HG03139 (cell line): ENCODE results near the gene RRN3.
"Not testable (repeated sequence)": the region's sequence is repeated elsewhere in the genome, so short reads cannot be mapped to it uniquely, and the experiment has no call there.

Experiments
- ATAC-seq: cut with Tn5 transposase; IDR thresholded peaks from one replicate; pipeline ENCODE4 v1.9.1; 2021; ENCODE audit not compliant: unreplicated experiment

RRN3 gene

GRCh38 chr16:15100372-15100987 lies 6.4 kb upstream of the RRN3 start:
- not testable (repeated sequence) for ATAC-seq

DNA sequence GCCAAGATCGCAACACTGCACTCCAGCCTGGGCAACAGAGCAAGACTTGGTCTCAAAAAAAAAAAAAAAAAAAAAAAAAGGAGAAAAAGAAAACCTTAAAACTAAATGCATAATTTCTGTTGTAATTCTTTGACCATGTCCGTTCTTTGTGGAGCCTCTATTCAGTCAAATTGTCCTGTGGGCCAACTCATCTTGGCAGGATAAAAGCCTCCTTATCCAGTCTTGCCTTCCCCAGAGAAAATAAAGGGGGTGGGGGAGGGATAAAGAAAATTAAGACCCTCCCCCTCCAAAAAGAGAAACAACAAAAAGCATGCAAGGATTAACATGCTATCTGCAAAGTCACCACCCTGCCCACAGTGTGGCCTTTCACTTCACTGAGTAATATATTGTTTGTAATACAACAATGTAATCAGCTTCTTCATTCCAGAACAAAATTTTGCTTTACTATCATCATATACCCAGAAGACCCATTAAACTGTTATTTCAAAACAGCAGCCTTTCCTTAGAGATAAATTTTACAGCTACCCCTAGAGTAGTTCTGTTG lies 5.4 kb upstream of the RRN3 start:
- not testable (repeated sequence) for ATAC-seq

DNA sequence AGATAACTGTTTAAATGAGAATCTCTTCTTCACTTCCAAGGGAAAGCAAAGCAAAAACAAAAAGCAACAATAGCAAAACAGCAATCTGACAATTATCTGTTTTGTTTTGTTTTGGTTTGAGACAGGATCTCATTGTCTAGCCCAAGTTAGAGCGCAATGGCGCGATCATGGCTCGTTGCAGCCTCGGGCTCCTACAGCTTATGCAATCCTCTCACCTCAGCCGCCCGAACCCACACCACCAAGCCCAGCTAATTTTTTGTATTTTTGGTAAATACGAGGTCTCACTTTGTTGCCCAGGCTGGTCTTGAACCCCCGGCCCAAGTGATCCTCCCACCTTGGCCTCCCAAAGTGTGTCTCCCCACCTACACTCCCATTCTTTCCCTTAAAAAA lies 2.5 kb upstream of the RRN3 start:
- ATAC-seq, result not testable (repeated sequence)

- ATAC-seq, result not testable (repeated sequence)
These were observed 509 bp downstream of the RRN3 start for GRCh38 chr16:15093571-15093954.

GRCh38 chr16:15090663-15091269 lies 3.3 kb downstream of the RRN3 start:
- not testable (repeated sequence) for ATAC-seq

GRCh38 chr16:15082788-15083187 lies 11.3 kb downstream of the RRN3 start:
- not testable (repeated sequence) for ATAC-seq

GRCh38 chr16:15080883-15081282 lies 13.2 kb downstream of the RRN3 start:
- ATAC-seq, result not testable (repeated sequence)

DNA sequence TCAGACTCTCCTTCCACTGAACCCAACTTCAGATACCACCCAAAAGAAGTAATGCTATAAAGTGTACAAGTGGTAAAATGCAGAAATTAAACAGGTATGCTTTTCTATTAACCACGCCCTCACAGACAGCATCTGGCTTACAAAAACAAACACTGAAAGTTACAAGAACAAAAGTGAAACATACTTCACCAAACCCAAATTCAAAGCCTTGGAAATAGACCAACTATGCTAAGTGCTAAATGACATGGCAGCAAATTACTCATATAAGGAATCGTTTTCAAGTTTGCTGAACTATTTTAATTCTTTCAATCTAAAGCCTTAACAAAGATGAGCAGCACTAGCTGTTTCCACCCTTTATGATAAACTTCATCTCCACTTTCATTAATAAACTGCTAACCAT lies 17.9 kb downstream of the RRN3 start:
- not testable (repeated sequence) for ATAC-seq

DNA sequence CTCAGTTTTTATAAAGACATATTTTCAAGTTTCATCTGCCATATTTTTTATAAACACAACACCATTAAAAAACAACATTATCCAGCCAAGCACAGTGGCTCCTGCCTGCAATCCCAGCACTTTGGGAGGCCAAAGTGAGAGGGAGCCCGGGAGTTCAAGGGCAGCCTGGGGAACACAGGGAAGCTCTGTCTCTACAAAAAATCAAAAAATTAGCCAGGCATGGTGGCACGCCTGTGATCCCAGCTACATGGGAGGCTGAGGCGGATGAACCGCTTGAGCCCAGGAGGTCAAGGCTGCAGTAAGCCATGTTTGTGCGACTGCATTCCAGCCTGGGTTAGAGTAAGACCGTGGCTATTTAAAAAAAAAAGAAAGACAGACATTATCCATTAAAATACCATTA lies 21.0 kb downstream of the RRN3 start:
- no peak for ATAC-seq

GRCh38 chr16:15071916-15072769 lies 21.9 kb downstream of the RRN3 start:
- not testable (repeated sequence) for ATAC-seq

GRCh38 chr16:15071013-15071412 lies 23.1 kb downstream of the RRN3 start:
- ATAC-seq, result not testable (repeated sequence)

GRCh38 chr16:15066690-15067089 lies 27.4 kb downstream of the RRN3 start:
- not testable (repeated sequence) for ATAC-seq

GRCh38 chr16:15065961-15066360 lies 28.1 kb downstream of the RRN3 start:
- ATAC-seq, result not testable (repeated sequence)

DNA sequence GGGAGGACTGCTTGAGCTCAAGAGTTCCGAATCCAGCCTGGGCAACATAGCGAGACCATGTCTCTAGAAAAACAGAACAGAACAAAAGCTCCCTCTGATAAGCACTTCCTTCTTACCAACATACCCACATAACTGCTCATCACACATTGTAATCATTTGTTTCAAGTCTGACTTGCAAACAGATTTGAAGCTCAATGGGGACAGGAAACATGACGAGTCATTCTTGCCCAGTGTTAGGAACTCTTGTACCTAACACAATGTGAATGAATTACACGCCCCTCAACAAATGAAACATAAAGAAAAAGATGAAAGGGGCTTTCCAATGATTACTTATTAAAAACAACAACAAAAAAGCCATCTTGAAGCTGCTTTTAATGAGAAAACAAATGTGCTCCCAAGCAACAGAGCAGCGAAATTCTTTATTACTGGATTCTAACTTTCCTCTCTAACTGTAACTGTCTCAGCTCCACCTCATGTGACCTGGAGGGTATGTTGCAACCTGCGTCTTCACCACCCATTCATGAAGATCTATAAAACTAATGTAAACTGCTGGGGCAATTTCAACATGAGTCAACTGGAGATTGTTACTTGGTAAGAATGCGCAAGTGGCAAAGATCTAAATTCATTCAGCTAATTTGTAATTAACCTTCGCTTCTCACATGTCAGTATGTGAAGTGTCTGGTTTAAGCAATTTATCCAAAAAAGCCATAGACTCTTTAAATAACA lies 31.8 kb downstream of the RRN3 start:
- not testable (repeated sequence) for ATAC-seq

DNA sequence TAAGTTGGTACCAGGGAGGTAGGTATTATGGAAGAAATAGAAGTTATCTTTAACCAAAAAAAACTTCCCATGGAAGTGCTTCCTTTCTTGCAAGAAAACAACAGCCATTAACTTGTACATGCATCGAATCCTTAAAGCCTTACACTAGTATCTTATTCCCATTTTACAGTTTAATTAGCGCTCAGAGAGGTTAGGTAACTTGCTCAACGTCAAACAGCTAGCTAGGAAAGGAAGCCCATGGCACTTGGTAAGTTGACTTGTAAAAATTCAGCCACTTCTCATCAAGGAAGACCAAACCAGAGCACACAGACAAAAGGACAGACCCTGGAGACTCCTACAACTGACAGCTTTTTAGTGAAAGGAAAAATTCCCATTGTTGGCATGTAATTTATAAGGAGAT lies 34.7 kb downstream of the RRN3 start:
- ATAC-seq, result no peak

DNA sequence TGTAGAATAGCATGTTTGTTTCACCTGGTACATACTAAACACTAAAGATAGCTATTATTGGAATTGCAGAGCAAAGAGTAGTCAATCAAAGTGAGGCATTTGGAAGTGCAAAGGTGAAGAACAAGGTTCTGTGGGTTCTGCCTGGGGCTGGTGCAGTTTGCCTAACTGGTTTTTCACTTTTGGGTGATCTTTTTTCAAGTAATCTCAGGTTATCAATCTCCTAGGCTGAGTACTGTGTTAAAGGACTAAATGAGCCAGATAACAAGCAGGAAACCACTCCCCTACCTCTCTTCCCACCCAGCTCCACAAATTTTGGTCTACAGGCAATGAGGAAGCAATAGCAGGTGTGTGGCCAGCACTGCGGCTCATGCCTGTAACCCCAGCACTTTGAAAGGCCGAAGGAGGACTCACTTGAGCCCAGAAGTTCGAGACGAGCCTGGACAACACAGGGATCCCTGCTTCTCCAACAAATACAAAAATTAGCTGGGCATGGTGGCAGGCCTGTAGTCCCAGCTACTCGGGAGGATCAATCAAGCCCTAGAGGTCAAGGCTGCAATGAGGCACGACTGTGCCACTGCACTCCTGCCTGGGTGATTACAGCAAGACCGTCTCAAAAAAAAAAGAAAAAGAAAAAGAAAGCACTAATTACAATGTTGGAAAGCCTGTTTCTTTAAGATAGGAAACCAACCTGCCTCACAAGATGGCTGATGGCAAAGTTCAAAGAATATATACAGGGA lies 36.2 kb downstream of the RRN3 start:
- ATAC-seq, result no peak

DNA sequence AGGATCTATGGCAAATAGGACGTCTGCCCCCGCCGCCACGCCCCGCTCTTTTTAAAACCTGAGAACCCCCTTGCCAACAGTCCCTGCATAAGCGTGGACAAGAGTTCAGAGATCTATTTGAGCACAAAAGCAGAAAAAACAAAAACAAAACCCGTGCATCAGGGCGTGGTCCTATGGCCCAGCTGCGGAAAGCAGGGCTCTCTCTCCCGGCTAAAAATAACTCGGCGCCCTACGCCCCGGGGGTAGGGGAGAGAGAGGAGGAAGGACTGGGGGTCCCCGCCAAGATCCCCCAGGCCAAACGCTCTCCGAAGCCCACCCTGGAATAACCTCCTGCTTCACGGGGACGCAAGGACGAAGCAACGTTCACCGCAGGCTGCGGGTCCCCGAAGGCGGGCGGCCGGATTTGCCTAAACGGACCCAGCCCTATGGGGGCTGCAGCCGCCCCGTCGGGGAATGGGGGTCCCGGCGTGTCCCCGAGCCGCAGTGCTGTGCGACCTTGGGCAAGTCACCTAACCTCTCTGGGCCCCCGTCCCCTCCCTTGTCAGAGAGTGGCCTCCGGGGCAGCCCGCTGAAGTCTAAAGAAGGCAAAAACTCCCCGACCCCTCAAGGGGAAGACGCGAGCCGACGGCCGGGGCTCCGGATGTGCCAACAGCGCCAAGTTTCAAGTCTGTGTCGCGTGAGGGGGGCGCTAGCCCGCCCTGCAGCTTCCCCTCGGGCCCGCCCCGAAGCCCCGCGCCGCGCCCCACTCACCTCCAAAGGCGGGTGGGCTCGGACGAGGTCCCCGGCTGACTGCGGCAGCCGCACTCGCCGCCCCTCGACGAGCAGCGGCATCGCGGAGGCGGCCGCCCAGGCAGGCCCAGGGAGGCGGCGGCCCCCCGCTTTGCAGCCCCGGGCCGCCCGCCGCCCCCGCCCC lies 38.7 kb downstream of the RRN3 start:
- ATAC-seq, result peak; percentile 40

- no peak for ATAC-seq
These were observed 39.5 kb downstream of the RRN3 start for GRCh38 chr16:15054357-15055140.
